GM18861 (cell line): Measurements from ENCODE around the gene MAN1A1.
"Not testable (repeated sequence)": the region's sequence is repeated elsewhere in the genome, so short reads cannot be mapped to it uniquely, and the experiment has no call there.

Experiments used
- ATAC-seq: cut with Tn5 transposase; IDR thresholded peaks from one replicate; pipeline ENCODE4 v1.9.1; 2021; ENCODE audit not compliant: unreplicated experiment

The MAN1A1 gene

GRCh38 chr6:119349361-119350201, at the start of gene MAN1A1:
Gene MAN1A1, minus strand, starts transcription at chr6:119349761. Its CDS starts 696 bp downstream, at chr6:119349065.
- peak; percentile 69 for ATAC-seq

DNA sequence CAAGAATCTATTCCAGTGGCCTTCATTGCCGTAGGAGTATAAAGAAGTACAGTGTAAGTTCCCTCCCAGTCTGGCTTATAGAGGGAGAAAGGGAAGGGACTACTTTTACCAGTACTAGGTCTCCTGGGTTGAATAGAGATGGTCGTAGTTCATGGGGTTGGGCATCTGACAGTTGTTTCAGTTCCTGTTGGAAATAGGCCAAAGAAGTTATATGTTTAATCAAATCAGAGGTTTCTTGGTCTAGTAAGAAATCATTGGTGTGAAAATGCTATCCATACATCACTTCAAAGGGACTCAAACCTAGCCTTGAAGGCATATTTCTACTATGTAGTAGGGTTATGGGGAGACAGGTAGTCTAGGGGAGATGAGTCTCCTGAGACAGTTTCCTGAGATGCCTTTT, 45.6 kb upstream of the MAN1A1 start:
- peak; percentile 61 for ATAC-seq

DNA sequence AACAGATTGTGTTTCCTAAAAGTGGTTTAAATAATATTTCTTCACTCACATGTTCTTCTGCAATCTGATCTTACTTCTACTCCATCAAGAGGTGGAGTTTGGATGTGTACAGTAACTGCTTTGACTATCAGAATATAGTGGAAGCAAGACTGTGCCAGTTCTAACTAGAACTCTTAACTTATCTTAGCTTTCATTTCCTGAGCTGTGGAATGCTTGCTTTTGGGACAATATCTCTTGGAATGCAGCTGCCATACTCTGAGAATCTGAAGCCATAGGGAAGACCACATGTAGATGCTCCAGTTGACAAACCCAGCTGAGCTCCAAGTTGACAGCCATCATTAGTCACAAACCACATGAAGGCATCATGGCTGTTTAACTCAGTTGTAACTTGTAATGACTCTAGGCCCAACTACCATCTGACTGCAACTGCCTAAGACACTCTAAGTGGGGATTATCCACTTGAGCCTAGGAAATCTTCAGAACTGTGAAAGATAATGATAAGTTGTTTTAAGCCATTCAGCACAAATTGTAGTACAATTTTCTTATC, 40.8 kb upstream of the MAN1A1 start:
- ATAC-seq, result no peak

GRCh38 chr6:119385994-119386393, 36.4 kb upstream of the MAN1A1 start:
- ATAC-seq, result no peak

- no peak for ATAC-seq
These were observed 34.9 kb upstream of the MAN1A1 start for GRCh38 chr6:119384444-119384843.

DNA sequence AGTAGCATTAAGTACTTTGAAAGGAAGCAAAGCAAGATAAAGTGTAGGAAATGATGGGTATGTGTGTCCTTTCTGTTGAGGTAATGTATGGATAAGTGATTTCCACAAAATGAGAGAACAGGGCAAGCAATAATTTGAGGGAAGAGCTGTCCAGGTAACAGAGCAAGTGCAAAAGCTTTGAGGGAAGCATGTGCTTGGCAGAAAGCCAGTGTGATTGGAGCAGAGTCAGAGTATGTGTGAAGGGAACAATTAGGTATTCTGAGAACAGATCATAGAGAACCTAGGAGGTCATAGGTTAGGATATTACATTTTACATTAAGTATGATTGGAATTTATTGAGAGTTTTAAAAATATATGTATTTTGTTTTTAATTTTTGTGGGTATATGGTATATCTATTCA, 30.2 kb upstream of the MAN1A1 start:
- ATAC-seq, result no peak

DNA sequence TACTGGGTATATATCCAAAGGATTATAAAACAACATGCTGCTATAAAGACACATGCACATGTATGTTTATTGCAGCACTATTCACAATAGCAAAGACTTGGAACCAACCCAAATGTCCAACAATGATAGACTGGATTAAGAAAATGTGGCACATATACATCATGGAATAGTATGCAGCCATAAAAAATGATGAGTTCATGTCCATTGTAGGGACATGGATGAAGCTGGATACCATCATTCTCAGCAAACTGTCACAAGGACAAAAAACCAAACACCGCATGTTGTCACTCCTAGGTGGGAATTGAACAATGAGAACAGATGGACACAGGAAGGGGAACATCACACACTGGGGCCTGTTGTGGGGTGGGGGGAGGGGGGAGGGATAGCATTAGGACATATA, 27.5 kb upstream of the MAN1A1 start:
- not testable (repeated sequence) for ATAC-seq

DNA sequence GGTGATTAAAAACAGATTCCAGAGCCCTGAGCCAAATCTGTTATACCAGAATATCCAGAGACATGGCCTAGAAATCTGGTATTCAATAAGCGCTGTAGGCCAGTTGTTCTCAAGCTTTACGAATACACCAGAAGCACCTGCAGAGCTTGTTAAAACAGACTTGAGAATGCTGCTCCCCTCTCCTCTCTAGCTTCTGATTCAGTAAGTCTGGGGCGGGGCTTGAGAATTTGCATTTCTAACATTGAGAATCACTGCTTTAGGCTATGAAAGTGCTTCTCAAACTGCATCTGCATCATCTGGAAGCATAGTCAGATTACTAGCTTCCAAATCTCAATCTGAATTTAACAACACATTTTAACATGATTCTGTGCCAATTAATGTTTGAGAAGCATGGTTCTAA, 20.5 kb upstream of the MAN1A1 start:
- ATAC-seq, result no peak

- ATAC-seq, result no peak
These were observed 19.4 kb upstream of the MAN1A1 start for GRCh38 chr6:119368921-119369320.

GRCh38 chr6:119361209-119361608, 11.6 kb upstream of the MAN1A1 start:
- no peak for ATAC-seq

DNA sequence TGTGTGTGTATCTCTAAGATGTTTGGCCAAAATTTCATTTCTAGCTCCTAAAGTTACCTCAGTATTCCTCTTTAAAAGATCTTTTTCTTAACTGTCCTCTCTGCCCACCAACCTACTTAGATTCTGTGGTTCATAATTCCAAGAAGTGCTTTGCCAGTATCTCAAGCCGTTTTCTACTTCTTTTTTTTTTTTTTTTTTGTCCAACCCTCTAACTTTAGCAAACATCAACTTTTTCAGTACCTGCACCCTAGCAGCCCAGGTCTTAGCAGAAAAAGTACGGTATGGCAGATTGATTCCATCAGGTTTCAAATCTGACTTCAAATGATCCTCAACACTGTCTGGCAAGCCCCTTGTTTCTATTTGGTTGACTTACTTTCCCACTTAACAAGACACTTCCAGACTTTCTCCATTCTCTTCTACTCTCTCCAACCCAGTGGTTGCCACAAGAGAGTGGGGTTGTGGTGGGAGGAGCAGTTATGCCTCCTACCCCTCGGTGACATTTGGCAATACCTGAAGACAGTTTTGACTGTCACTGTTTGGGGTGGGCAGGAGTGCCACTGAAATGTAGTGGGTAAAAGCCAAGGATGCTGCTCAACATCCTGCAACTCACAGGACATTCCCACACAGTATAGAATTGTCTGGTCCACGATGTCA, 10.8 kb upstream of the MAN1A1 start:
- no peak for ATAC-seq

DNA sequence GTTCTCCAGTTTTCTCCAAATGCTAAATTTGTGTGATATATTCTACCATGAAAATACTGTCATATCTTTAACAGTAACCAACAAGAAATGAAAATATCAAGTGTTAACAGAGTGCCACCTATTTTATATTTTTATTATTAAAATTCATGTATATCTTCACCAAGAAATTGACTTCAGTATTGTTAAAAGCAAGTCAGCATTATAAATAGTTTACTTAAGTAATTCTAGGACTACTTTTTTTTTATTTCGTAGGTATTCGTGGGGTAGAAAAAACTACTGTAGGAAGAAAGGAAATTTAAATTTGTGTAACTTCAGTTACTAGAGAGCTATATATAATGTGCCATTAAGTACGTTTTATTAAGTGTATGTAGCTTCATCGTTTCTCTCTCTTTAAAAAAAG, 6.3 kb upstream of the MAN1A1 start:
- ATAC-seq, result no peak

DNA sequence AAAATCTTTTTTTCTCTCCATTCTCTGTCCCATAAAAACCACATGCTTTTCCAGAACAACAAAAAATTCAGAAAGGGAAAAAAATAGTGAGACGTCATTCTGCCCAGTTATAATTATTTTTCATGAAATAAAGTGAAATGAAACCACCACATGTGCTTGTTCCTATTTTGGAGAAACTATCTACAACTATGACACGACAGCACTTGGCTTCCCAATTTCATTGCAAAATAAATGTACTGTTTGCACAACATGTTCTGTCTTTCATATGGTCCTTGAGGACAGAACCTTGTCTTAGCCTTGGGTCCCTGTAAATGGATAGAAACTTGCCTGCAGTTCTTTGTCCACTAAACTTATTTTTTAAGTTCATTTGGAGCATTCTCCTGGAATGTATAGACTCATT, 5.6 kb upstream of the MAN1A1 start:
- no peak for ATAC-seq

DNA sequence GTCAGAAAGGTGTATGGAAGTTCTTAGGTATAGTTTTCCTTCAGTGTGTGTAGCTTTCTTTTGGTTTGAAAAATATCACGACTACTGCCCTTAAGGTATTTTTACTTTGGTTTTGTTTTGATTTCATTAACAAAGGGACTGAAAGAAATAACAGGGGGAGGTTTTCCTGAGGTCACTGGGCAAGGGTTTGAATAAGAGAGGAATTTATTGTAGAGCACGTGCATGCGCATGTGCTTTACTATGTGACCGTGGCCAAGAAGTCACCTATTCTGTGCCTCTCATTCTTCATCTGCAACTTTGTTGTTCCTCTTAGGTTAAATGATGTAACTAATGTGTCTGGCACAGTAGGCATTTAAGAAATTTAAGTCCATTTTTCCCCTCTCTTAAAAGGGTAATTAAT, 4.1 kb upstream of the MAN1A1 start:
- ATAC-seq, result no peak

DNA sequence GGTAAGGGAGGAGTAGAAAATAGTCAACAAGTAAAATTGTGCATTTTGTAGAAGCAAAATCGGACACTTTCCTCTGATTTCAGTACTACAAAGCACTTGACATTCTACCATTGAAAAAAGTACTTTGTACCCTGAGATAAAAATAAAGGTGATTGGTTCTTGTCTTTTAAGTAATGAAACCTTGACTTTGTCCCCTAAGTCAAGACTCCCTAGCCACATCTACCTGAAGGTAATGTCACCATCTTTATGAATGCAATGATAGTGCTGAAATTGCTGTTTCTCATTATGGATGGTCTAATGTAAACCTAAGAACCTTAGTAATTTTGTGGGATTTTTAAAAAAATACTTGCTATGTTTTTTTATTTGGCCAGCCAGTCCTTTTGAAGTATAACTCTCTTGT, 2.4 kb upstream of the MAN1A1 start:
- no peak for ATAC-seq

GRCh38 chr6:119350952-119351372, 1.4 kb upstream of the MAN1A1 start:
- no peak for ATAC-seq

DNA sequence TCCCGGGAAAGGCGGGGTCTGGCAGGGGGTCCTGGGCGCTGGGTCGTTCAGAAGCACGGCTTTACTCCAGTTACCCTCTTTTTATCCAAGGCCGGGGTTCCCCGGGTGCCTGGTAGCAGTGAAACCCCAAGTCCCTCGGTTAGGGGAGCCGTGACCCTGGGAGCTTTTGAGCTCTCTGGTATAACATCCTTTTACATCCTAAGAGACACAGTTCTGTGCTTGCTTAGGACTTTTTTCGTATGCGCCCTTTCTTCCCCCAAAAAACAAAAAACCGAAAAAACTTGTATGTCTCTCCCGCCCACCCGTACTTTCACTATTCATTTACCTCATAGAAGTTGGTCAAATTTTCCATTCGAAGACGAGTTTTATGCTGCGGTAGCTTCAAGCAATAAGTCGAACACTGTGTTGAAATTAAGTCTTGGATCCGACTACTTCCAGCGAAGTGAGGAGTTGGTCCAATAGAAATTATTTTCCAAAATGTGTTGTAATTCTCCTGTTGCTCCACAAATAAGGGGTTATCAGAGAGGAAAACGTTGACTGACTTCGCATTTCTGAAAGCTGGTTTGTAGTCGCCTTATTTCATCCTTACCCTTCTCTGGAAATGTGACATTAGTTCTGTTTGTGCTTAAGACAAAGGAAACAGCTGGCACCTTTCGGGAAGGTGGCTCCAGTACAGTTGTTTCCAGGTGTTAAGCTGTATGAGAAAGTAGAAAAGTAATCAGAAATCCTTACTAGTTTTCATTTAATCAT, 816 bp upstream of the MAN1A1 start:
- ATAC-seq, result peak; percentile 13

- ATAC-seq, result peak; percentile 2
These were observed 707 bp downstream of the MAN1A1 start for GRCh38 chr6:119348748-119349360.

DNA sequence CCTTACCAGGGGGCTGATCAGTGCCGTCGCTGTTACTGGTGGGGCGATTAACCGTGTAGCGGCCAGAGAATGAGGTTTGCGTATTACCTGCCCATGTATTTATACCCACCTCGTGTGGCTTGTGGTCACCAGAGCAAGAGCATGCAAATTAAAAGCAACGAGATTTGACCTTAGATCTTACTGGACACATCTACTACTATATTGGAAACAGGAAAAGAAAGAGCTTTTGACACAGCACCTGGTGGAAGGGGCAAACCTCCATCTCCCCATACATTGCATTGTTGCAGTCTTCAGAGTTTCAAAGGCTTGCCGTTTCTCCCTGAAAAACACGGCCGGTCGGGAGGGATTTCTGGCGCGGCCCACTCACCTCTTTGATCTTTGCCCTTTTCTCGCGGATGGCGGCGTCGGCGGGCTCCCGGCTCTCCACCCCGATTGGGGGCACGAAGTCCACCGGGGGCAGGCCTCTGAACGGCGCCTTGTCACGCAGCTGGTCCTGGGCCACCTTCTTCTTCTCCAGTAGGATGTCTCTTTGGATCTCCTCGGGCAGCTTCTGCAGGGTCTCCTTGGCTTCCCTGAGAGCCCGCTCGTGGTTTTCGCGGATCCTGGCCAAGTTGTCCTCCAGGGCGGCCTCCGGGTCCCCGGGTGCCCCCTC, 1.3 kb downstream of the MAN1A1 start:
- peak; percentile 24 for ATAC-seq

DNA sequence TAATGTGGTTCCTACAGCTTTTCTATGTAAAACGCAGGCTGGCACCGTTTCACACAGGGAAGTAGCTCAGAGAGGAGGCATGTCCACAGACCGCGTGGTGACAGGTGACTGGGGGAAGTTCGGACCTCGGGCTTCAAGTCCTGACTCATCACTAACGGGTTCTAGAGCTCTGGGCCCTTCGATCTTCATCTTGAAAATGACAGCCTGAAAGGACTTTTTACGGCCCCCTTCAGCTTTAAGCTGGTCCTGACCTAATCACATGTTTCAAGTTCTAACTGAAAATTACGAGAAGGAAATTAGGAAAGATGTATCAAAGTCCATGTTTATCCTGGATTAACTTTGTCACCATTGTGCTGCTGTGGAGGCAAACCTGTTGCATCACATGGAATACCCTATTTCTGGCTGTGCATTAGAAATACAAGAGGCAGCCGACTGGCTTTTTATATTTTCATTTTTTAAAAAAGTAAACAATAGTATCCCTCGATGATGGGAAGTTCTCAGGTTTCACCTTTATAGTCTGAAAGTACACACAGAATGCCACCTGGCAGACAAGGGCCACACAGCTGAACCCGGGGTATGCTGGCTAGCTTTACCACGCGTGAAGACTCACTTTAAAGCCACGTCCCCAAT, 2.0 kb downstream of the MAN1A1 start:
- ATAC-seq, result peak; percentile 20
